CD1c-positive myeloid dendritic cell (primary cell): ENCODE results near the gene S100A5.
A peak's percentile ranks its signal among the peaks of the same experiment; 100 is the strongest.

Source experiments
- DNase-seq: peaks from one replicate; pipeline ENCODE4 v3.0.0-alpha.2; 2016; ENCODE audit errors: extremely low spot score

S100A5 gene

GRCh38 chr1:153547560-153548551, 7.1 kb upstream of the S100A5 start:
- DNase-seq: no peak

GRCh38 chr1:153546796-153547559, 6.2 kb upstream of the S100A5 start:
- DNase-seq: no peak

DNA sequence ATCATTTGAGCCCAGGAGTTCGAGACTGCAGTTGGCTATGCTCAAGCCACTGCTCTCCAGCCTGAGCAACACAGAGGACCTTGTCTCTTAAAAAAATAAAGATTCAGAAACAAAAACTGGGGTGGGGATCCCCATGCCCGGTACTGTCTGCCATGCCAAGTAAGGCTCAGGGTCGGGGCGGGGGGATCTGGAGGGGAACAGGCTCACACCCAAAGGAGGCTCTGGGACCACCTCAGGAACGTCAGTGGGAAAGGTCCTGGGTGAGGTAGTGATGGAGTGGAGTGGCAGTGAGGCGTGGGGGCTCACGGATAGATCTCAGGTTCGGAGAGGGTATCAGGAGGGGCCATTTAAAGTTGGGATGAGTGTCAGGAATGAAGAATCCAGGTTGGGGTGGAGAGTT, 5.6 kb upstream of the S100A5 start:
- no peak for DNase-seq

- DNase-seq: peak; percentile 84
These were observed 4.6 kb upstream of the S100A5 start, which contains the start of gene S100A4 for GRCh38 chr1:153545067-153546055. Gene S100A4 (minus strand): TSS chr1:153545806. CDS start chr1:153544794, 1,012 bp downstream.

- no peak for DNase-seq
These were observed 3.8 kb upstream of the S100A5 start for GRCh38 chr1:153544453-153545066.

DNA sequence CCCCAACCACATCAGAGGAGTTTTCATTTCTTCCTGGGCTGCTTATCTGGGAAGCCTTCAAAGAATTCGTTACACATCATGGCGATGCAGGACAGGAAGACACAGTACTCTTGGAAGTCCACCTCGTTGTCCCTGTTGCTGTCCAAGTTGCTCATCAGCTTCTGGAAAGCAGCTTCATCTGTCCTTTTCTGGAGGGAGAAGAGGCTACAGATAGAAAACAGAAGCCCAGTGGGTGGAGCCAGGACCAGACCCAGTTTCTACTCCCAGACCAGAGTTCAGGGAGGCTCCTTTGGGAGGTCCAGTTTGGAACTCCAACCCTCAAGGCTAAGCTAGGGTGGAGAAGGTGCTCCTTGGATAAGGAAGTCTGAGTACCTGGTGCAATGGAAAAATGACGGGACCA, 3.0 kb upstream of the S100A5 start:
- no peak for DNase-seq

- DNase-seq: no peak
These were observed 2.4 kb upstream of the S100A5 start for GRCh38 chr1:153542956-153543711.

DNA sequence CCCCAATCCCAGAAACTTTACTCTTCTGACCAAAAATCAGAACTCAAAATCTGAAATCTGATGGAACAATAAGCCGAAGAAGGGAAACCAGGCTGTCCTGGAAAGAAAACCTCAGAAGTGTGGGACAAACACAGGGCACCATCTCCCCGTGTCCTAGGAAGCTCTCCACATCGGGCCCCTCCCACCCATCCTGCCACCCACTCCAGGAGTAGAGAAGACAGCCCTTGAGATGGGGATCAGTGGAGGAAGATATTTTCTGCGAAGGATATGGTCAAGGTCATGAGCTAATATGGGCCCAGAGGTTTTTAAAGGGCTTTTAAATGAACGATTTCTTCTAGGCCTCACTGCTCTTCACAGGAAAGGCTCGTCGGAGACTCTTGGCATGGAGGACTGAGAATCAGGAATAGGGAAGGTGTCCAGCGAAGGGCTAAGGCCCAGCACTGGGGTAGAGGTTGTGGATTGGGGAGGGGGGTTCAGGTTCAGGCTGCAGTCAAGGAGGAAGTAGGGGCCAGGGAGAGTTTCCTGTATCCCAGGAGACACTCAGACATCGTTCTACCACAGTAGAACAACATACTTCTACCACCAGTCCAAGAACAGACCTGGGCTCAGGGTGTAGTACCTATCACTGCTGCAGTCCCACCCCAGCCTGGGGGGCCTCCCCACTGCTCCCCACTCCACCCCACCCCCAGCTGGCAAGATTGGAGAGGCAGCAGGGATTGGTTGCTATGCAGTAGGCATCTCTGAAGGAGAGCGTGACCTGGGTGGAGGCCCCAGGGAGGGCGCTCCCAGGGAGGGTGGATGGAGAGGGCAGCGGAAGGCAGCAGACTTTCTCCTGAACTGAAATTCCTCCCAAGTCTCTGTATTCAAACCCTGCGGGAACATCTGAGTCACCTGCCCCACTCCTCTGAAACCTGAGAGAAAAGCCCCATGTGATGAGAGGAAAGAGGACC, 1.2 kb upstream of the S100A5 start:
- DNase-seq: peak; percentile 37

- no peak for DNase-seq
These were observed 1.2 kb downstream of the S100A5 start for GRCh38 chr1:153539395-153540093.

- DNase-seq: no peak
These were observed 2.4 kb downstream of the S100A5 start for GRCh38 chr1:153538315-153538821.

DNA sequence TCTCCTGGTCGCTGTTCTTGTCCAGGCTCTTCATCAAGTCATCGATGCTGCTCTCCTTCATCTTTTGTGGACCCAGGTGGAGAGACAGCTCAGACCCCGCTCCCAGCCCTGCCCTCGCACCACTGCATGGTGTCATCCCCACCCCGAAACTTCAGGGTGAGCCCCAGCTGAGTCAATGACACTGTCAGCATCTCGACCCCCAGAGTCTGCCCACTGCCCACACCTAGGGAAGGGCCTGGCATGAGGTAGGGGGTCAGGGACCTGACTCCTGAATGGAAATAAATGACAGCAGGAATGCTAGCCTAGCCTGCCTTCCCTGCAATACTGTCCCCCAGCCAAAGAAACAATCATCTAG, 3.4 kb downstream of the S100A5 start:
- DNase-seq: no peak

DNA sequence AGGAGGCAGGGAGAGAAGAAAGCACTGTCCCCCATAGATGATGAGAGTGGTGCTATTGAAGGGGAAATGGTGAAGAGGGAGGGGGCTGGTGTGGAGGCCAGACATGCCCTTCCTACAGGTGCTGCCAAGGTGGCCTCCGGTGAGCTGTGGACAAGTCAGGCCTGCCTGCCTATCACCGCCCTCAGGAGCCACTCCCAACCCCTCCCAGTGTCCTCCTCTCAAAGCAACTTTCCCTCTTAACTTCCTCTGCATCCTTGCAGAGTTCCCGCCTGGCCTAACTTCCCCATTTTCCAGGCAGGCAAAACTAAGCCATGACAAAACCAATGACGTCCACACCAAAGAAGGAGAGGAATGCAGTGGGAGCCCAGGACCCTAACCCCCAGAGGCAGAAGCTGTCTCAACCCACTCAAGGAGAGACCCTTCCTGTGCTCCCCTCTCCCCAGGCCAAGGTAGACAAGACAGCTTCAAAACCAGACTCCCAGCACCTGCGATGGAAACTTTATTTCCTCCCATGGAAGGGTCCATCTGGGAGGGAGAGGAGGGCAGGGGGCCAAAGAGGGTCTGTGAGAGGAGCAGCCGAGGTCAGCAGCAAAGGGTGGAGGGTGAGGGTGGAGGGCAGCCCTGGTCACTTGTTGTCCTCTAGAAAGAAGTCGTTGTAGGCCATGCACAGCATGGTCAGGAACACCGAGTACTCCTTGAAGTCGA, 3.9 kb downstream of the S100A5 start:
- peak; percentile 64 for DNase-seq

DNA sequence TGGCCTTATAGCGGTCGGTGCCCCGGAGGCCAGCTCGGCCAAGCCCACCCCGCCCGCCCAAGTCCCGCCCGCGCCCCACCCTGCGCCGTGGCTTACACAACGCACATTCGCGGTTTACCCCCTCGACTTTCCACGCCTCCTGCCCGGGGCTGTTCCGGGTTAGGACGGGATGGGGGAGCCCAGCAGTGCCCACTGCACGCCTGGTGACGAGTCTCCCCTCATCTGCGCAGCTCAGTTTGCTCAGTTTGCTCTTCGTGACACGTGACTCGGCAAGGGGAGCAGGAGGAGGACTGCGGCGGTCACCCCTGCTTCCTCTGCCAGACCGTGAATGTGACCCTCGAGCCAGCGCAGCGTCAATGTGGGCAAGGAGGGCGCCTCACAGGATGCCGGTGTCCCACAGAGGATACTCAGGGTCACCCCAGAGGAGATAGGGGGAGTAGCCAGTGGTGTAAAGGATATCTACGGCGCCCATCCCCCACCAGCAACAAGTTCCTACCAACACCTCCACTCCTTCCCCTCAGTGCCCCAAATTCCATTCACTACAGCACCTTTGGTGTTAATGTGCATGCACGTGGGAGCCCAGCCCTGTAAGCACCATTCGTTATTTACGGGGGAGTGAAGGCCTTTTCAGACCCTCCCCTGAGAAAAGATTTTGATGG, 4.6 kb downstream of the S100A5 start:
- DNase-seq: peak; percentile 87

- peak; percentile 77 for DNase-seq
These were observed 5.3 kb downstream of the S100A5 start, which contains the start of gene S100A6 for GRCh38 chr1:153535242-153536011. Gene S100A6 (minus strand): TSS chr1:153535991. CDS start chr1:153535339, 652 bp downstream.

- DNase-seq: no peak
These were observed 5.9 kb downstream of the S100A5 start for GRCh38 chr1:153534925-153535241.

DNA sequence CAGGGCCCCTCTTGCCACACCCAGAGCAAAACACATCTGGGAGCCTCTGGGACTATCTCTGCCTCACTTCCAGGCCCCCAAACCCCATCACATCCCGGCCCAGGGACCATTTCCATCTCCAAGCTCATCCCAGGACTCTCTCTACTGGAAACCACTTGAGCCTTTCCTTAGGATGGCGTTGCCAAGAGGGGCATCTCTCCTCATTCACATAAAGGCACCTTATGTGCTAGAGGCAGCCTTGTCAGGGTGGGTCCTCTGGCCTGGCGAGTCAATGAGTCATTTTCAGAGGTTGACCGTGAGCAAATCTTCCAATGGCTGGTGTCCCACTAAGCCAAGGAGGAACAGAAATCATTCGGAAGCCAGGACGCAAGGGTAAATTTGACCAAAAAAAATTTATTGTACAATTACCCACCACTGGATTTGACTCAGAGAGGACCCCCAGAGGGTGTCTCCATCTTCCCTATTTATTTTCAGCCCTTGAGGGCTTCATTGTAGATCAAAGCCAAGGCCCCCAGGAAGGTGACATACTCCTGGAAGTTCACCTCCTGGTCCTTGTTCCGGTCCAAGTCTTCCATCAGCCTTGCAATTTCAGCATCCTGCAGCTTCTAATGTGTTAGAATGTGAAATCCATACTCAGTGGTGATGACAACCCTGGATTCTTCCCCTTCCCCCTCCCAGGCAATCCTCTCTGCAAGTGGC, 6.4 kb downstream of the S100A5 start:
- DNase-seq: no peak
